Measurements from ENCODE around the gene DBET.
"Not testable (repeated sequence)": the region's sequence is repeated elsewhere in the genome, so short reads cannot be mapped to it uniquely, and the experiment has no call there.

Gene DBET

DNA sequence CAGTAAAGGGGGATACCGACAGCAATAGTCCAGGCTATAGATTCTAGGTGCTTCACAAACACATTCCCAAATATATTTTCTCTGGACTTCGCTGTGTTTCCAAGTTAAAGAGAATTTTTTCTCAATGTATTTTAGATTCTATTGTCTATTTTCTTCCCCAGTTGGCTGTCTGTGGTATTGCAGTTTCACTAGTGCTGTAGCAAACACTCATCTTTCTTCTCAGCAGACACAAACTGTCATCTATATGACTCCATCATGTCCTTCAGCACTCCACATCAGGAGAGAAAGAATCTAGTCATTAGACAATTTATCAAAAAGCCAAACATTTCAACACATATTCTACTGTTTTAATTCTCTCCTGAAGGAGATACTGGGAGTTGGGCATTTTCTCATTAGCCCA lies at the start of gene DBET:
TSS of gene DBET (plus strand) at position 161 of the 400 bp plus-strand sequence.
- DNase-seq: not testable (repeated sequence)

DNA sequence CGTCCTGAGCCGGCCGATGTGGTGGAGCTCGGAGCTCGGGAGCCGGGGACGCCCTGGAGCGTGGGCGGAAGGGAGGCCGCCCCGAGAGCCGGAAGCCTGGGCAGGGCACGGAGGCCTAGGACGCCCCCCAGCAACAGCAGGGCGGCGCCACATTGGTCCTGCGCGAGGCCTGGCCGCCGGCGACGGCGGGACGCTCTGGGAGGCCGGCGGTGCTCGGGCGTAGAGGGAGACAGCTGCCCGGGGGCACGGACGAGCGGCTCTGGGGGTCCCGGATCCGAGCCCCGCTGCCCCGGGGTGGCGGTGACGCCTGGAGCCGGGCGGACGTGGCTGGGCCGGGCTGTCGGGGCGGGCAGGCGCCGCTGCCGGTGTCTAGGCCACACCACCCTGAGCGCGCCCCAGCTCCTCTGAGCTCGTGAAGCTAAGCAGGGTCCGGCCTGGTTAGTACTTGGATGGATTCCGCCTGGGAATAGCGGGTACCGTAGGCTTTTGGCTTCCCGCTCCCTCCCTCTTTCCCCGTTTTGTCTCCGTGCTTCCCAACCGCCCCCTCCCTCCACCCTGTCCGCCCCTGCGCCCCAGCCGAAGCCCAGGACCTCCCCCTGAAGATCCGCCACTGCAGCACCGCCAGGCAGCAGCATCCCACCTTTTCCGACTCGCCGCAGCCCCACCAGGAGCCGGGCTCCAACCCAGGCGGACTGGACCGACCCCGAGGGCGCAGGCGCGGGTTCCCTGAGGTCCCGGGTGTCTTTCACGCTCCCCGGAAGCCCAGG lies 49.3 kb upstream of the DBET start:
- DNase-seq: no peak

DNA sequence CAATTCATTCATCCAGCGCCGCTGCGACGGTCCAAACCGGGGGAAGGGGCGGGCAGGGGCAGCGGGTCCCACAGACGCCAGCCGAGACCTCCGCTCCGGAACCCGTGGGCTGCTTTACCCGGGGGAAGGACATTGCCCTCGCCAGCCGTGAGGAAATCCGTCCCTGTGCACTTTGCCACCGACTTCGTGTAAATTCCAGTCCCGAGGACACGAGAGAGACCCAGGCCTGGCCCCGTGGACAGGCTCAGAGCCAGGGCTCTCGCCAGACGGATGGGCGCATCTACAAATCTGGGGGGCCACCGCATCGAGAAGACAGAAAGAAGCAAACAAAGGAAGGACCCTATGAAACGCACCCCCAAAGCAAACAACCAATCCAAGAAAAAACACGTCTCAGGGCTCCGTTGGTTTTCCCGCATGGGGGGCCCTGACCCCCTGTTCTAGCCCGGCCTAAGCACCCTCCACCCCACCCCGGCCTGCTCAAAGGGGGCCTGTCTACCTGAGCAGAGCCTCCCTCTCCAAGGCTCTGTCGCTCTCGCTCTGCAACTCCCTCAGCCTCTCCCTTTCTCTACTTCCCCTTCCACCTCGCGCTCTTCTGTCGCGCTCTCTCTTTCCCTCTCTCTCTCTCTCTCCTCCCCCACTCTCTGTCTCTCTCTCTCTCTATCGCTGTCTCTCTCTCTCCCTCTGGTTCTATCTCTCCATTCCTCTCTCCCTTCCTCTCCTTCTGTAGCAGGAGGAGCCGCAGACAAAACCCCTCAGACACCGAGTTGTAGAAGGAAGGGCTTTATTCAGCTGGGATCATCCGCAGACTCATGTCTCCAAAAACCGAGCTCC lies 48.5 kb upstream of the DBET start:
- no peak for DNase-seq

DNA sequence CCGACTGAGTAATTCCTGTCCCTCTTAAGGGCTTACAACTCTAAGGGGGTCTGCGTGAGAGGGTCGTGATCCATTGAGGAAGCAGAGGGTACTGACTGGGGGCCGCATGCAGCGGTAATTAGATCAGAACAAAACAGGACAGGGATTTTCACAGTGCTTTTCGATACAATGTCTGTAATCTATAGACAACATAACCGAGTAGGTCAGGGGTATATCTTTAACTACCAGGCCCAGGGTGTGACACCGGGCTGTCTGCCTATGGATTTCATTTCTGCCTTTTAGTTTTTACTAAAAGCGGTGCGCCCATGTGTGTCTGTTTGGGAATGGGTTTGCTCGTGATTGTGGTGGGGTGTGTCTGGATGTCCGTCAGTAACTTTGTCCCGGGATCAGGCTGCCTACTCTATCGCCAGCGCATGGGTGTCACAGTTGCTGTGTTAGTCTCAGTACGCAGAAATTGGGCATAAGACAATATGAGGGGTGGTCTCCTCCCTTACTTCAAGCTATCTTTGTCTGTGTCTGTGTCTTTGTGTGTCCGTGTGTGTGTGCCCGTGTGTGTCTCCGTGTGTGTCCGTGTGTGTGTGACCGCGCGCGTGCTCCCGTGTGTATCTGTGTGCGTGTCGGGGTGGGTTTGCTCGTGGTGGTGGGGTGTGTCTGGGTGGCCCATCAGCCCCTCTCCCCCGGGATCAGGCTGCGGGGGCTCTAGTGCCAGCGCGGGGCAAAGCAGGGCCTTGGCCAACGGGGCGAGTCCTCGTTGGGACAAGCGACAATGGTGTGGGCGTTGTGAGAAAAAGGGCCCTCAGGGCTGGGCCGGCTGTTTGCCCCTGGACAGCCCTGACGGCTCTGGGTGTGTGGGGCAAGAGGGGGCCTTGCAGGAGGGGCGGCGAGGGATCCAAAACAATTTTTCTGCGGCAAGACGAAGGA lies 47.7 kb upstream of the DBET start:
- no peak for DNase-seq

DNA sequence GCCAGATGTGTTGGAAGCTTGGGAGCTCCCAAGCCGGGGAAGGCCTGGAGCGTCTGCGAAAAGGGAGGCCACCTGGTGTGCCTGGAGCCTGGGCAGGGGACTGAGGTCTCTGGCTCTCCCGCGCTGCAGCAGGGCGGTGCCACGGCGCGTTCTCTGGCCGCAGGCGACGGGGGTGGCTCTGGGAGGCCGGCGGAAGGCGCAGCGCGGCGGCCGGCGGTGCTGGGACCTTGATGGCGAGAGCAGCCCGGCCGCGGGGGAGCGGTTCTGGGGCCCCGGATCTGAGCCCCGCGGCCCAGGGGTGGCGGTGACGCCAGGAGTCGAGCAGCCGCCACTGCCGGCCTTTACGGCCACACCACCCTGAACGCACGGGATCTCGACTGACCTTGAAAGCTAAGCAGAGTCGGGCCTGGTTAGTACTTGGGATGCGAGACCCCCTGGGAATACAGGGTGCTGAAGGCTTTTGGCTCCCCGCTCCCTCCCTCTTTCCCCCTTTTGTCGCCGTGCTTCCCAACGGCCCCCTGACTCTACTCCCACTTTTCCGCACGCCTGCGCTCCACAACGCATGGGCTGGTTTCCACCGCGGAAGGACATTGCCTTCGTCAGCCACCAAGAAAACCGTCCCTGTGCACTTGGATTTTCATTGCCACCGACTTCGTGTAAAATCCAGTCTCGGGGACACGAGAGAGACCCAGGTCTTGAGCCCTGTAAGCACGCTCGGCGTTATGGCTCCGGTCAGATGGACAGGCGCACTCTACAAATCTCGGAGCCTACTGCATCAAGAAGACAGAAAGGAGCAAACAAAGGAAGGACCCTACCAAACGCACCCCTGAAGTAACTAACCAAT lies 46.7 kb upstream of the DBET start:
- no peak for DNase-seq

DNA sequence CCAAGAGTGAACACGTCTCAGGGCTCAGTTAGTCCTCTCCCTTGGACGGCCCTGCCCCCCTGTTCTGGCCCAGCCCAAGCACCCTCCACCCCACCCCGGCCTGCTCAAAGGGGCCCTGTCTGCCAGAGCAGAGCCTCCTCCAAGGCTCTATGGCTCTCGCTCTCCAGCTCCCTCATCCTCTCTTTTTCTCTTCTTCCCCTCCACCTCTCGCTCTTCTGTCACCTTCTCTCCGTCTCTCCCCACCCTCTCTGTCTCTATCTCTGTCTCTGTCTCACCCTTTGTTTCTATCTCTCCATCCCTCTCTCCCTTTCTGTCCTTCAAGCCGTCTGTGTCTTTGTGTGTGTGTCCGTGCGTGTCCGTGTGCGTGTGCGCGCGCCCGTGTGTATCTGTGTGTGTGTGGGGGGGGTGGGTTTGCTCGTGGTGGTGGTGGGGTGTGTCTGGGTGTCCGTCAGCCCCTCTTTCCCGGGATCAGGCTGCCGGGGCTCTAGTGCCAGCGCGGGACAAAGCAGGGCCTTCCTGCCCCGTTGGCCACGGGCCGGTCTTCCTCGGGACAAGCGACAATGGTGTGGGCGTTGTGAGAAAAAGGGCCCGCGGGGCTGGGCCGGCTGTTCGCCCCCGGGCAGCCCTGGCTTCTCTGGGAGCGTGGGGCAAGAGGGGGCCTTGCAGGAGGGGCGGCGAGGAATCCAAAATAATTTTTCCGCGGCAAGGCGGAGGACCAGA lies 45.9 kb upstream of the DBET start:
- no peak for DNase-seq

DNA sequence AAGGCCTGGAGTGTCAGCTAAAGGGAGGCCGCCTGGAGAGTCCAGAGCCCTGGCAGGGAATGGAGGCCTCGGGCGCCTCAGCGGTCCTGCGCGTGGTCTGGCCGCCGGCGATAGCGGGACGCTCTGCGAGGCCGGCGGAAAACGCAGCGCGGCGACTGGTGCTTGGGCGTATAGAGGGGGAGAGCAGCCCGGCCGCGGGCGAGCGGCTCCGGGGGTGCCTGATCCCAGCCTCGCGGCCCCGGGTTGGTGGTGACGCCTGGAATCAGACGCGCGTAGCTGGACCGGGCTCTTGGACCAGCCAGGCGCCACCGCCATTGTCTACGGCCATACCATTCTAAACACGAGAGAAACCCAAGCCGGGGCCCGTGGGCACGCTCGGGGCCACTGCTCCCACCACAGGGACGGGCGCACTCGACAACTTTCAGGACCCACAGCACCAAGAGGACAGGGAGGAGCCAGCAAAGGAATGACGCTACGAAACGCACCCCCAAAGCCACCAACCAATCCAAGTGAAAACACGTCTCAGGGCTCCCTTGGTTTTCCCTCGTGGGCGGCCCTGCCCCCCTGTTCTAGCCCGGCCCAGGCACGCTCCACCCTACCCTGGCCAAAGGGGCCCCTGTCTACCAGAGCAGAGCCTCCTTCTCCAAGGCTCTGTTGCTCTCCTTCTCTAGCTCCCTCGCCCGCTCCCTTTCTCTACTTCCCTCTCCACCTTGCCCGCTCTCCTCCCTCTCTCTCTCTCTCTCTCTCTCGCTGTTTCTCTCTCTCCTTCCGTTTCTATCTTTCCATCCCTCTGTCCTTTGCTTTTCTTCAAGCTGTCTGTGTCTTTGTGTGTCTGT lies 45.1 kb upstream of the DBET start:
- no peak for DNase-seq

DNA sequence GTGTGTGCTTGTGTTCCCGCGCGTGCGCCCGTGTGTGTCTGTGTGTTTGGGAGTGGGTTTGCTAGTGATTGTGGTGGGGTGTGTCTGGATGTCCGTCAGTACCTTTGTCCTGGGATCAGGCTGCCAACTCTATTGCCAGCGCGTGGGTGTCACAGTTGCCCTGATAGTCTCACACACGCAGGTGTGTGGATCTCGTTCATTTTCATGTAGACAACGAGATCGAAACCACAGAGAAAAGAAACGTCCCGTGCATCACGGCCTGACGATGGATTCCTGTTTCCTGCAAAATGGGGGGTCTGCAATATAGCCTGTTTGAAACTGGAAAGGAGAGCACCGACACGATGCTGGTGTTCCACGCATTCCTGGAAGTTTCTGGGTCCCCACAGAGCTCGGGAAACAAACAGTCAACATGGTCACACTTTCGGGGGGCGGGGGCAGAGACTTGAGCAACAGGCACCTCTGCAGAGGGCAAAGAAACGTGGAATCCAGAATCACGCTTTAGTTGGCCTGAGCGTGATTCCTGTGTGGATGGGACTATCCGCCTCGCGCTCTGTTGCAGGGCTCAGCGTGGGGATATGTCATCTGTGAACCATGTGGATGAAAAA lies 44.3 kb upstream of the DBET start:
- not testable (repeated sequence) for DNase-seq

DNA sequence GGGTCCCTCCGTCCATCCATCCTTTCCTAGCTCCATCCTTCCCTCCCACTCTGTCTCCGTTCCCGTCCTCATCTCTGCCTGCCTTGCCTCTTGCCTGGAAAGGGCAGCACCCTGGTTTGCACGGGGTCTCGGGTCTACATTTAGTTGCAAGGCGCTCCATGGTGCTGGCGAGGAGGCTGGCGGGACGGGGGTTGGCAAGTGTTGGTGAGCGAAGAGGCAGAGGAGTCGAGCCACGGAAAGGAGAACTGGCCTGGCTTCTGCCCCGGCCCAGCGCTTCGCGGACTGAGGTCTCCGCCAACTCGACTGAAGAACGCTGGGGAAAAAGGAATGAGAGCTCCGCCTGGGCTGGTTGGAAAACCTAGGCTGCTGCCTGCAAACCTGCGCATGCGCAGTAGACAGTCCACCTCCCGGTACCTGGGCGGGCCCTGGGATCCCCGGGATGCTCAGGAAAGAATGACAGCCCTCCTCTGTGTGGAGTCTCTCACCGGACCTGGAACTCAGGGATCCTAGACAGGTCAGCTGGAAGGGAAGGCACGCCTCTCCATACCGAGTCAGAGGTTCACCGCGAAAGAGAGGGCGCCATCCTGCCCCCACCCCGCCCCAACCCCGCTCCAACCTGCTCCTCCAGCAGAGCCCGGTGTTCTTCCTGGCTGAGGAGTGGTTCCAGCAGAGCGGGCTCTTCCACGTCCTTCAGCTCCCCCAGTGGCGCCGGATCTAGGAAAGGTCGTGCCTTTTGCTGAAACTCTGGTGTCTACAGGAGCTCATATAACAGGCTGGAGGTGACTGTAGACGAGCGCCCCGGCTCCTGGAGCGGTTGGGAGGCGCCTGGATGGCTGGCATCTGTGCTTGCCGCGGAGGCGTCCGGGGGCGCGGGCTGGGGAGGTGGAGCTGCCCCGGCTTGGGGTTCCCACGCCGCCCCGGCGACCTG lies 43.2 kb upstream of the DBET start:
- DNase-seq: no peak

DNA sequence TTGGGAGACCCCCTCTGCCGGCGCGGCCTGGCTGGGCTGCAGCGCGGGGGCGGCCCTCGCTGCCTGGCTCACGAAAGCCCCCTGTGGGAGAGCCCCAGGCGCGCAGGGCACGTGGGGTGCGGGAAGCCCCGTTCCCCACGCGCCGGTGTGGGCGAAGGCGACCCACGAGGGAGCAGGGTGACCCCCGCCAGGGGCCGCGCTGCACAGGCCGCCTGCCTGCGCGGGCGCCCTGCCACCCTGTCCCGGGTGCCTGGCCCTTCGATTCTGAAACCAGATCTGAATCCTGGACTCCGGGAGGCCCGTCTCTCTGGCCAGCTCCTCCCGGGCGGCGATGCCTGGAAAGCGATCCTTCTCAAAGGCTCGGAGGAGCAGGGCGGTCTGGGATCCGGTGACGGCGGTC lies 42.3 kb upstream of the DBET start:
- DNase-seq: not testable (repeated sequence)

DNA sequence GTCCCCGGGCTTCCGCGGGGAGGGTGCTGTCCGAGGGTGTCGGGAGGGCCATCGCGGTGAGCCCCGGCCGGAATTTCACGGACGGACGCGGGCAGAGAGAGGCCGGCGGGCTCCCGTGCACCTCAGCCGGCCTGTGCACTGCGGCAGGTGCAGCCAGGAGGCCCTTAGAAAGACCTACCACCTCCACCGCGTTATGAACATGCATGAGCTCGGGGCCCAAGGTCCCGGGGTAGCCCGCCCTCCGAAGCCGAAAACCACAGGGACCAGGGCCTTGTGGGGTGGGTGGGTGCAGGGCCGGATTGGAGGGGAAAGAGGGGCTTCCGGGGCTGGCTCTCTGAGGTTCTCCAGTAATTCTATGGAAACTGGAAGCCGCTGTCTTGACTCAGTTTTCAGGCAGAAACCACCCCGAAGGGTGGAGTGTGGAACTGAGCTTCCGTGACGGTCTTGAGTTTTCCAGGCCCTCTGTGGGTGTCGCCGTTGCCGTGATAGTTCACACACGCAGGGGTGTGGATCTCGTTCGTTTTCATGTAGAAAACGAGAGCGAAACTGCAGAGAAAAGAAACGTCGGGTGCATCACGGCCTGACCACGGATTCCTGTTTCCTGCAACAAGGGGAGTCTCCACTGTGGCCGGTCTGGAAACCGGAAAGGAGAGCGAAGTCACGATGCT lies 41.6 kb upstream of the DBET start:
- not testable (repeated sequence) for DNase-seq

DNA sequence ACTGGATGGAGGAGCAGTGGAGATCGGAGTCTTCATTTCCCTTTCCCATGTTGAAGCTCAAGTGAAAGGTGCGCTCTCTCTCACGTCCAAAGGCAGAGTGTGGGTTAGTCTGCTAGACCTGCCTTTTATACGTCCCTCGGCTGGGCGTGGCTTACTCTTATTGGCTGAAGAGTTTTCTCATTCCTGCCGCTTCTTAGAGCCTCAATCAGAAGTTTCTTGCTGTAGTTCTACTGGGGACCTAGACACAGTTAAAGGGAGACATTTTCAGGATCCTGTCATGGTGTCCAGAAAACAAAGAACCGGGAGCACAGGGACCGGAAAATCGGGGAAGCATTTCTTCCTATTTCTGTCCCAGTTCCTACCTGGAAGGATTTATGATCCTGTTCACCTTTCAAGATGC lies 37.1 kb upstream of the DBET start, which contains the start of gene FRG2:
TSS of gene FRG2 (minus strand) at position 101 of the 400 bp plus-strand sequence. CDS start at position 49, 52 bp downstream.
- DNase-seq: not testable (repeated sequence)

DNA sequence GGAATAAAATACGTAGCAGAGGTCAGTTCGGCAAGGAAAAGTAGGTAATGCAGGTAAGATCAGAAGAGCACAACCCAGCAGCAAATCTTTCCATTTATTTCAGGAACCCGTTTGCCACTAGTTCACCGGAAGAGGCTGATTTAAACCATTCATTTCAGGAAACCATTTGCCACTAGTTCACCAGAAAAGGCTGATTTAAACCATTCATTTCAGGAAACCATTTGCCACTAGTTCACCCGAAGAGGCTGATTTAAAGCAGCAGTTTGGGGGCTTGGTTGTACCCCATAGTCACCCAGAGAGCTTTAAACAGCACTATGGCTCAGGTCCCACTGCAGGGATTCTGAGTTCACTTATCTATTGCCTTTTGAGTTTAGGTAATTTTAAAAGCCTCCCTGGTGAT lies 33.0 kb upstream of the DBET start:
- not testable (repeated sequence) for DNase-seq

DNA sequence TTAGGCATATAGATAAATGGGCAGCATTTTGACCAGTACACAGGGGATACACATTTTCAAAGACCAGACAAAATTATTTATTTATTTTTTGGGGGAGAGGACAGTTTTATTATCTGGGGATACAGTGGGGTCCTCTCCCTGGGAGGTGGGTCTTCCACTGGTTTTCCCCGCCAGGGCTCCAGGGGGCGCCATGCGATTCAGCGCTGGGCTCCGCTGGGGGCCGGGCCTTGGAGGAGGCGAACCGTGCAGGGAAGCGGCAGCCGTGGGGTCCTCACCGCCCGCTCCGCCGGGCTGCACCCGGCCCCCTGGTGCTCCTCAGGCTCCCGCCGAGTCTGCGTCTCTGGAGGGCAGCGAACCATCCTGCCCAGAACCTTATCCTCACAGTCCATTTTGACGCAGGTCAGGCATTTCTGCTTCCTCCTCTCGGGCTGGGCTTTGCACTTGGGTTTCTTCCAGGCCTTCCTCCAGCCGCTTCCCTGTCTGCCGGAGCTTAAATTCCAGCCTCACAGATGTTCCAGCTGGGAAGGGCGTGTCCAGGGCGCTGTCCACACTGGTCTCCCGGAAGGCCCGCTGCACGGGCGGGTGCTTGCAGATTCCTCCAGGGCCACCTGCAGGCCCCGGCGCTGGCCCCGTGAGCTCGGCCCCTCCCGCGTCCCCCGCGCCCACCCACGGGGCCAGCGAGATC lies 26.5 kb upstream of the DBET start:
- not testable (repeated sequence) for DNase-seq

DNA sequence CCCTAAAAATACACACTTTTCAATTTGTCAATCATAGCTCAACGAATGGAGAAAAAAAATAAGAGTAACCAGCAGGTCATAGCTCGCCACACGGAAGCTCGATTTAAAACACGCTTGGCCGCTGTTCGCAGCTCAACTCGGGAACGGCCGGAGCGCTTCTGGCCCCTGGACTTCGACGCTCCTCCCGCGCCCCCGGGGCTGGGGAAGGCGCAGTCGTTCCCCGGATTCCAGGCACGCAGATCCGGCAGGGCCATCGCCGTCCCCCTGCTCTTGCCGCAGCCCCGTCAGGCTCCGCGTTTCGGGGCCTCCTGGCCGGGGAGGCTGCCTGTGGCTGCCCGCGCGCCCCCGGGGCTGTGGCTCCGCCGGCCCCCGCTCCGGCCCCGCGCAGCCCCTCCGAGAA lies 23.4 kb upstream of the DBET start:
- not testable (repeated sequence) for DNase-seq

DNA sequence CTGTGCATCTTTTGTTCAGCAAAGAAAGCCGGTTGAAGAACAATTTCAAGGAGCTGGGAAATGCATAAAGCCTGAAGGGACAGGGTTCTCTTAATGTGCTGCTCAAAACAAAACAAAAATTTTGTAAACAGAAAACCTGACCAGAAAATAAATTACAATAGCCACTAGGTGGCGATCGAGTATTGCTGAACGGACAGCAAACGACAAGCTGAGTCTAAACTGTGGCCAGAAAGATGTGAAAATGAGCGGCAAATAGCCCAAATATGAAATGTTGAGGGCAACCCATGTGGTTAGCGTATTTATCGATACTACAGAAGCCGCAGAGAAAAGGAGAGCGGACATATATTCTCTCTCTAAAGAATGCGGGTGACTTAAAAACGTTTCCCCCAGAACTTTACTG lies 16.7 kb upstream of the DBET start:
- DNase-seq: not testable (repeated sequence)

All from NCI-H2081 (cell line).